Panc1 (cell line): ENCODE results near the gene MISP3.

Experiments
- CTCF ChIP-seq: fragments of 450-650 bp; IDR thresholded peaks from 2 replicates; pipeline ENCODE4 v1.5.1; 2017; ENCODE audit warnings: mild to moderate bottlenecking
- POLR2AphosphoS5 ChIP-seq: IDR thresholded peaks from 2 replicates; pipeline ENCODE4 v1.6.1; 2012; ENCODE audit warnings: mild to moderate bottlenecking, low read depth, low read length, moderate library complexity
- REST ChIP-seq, 2 experiments: IDR thresholded peaks; 2 replicates each; pipeline ENCODE4 v1.6.1; 2011 to 2012; ENCODE audit warnings: low read depth in 2 of 2, control low read depth in 1 of 2, low read length in 1 of 2, mild to moderate bottlenecking in 1 of 2, moderate library complexity in 1 of 2; ENCODE audit not compliant: insufficient read depth in 1 of 2
- TCF7L2 ChIP-seq: IDR thresholded peaks from 2 replicates; pipeline ENCODE4 v1.6.1; 2011; ENCODE audit warnings: mild to moderate bottlenecking, low read depth, low read length, inconsistent platforms

GRCh38 chr19:14091813-14092462 is 19.4 kb downstream of the MISP3 start:
- TF ChIP-seq CTCF: no peak
- TF ChIP-seq POLR2AphosphoS5: no peak
- no peak for TF ChIP-seq TCF7L2
- no peak for TF ChIP-seq REST (IDR thresholded peaks at IDR 0.05; ENCODE audit: insufficient read depth in 1 of 2, low read depth in 2 of 2, low read length in 1 of 2)
